WERI-Rb-1 (cell line): ENCODE results near the gene PLA2G2E.

Experiments
- DNase-seq: peaks from one replicate; pipeline ENCODE4 v3.0.0-alpha.2; 2020
- H3K27ac ChIP-seq: fragments of 250-450 bp; sonication (Bioruptor Pico); 2 replicates; pipeline ENCODE4 v1.5.1; 2020; ENCODE audit warnings: mild to moderate bottlenecking, moderate library complexity
- H3K27me3 ChIP-seq: fragments of 250-450 bp; sonication (Bioruptor Pico); 2 replicates; pipeline ENCODE4 v1.5.1; 2021; ENCODE audit warnings: mild to moderate bottlenecking, low read depth, moderate library complexity; ENCODE audit not compliant: insufficient read depth, severe bottlenecking
- H3K36me3 ChIP-seq: fragments of 250-450 bp; sonication (Bioruptor Pico); 2 replicates; pipeline ENCODE4 v1.5.1; 2020; ENCODE audit warnings: mild to moderate bottlenecking, moderate library complexity
- H3K4me3 ChIP-seq: 2 replicates; pipeline ENCODE4 v1.5.1; 2011; ENCODE audit warnings: low read depth, mild to moderate bottlenecking, control low read depth, low read length
- H3K9me3 ChIP-seq: fragments of 250-450 bp; sonication (Bioruptor Pico); 2 replicates; pipeline ENCODE4 v1.5.1; 2021; ENCODE audit warnings: mild to moderate bottlenecking, moderate library complexity; ENCODE audit not compliant: severe bottlenecking
- TF ChIP-seq, protein P1 (sequence below): IDR thresholded peaks from 2 replicates; pipeline ENCODE4 v1.5.1; 2011; ENCODE audit warnings: low read depth, mild to moderate bottlenecking, control low read depth, inconsistent platforms, low read length

Gene PLA2G2E

GRCh38 chr1:19920132-19920710 lies 3.2 kb downstream of the PLA2G2E start:
- TF ChIP-seq, protein P1, sequence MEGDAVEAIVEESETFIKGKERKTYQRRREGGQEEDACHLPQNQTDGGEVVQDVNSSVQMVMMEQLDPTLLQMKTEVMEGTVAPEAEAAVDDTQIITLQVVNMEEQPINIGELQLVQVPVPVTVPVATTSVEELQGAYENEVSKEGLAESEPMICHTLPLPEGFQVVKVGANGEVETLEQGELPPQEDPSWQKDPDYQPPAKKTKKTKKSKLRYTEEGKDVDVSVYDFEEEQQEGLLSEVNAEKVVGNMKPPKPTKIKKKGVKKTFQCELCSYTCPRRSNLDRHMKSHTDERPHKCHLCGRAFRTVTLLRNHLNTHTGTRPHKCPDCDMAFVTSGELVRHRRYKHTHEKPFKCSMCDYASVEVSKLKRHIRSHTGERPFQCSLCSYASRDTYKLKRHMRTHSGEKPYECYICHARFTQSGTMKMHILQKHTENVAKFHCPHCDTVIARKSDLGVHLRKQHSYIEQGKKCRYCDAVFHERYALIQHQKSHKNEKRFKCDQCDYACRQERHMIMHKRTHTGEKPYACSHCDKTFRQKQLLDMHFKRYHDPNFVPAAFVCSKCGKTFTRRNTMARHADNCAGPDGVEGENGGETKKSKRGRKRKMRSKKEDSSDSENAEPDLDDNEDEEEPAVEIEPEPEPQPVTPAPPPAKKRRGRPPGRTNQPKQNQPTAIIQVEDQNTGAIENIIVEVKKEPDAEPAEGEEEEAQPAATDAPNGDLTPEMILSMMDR = no peak
- H3K4me3 ChIP-seq = no peak overlapping the region
- H3K27ac ChIP-seq = no peak overlapping the region
- H3K27me3 ChIP-seq = no peaks in the 10 kb centered on the region
- H3K9me3 ChIP-seq = no peaks in the 10 kb centered on the region
- no peaks in the 10 kb centered on the region for H3K36me3 ChIP-seq
- no peak for DNase-seq

- Histone ChIP-seq H3K36me3 (peaks cover 16% of the 10 kb centered on the region), H3K27me3 (no peaks in the 10 kb centered on the region), H3K27ac (no peak overlapping the region), H3K9me3 (no peaks in the 10 kb centered on the region), H3K4me3 (no peak overlapping the region)
- TF ChIP-seq, protein P1 = peak; percentile 88
- DNase-seq = peak; percentile 75
Measured at GRCh38 chr1:19918057-19918456, 5.4 kb downstream of the PLA2G2E start.

DNA sequence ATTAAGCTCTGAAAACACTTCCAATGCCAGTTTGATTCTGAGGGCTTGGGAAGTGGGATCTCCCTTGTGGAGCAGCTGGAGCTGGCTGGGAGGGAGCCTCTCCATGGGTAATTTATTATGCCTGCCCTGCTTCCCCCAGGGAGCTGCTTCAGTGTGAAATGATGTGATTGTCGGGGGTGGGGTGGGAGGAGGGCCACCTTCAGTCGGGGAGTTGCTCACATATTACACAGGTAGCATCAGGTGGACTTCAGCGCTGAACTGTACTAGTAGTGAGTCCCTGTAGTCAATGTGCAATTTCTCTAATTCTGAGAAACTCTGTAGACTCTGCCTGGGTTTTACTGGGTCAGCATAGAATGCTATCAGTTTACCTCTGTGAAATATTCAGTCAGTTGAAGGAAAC lies 12.8 kb downstream of the PLA2G2E start:
- peaks cover 89% of the 10 kb centered on the region for H3K36me3 ChIP-seq
- H3K9me3 ChIP-seq = no peaks in the 10 kb centered on the region
- H3K27ac ChIP-seq = no peak overlapping the region
- H3K4me3 ChIP-seq = no peak overlapping the region
- H3K27me3 ChIP-seq = no peaks in the 10 kb centered on the region
- DNase-seq = no peak
- TF ChIP-seq, protein P1 = no peak

DNA sequence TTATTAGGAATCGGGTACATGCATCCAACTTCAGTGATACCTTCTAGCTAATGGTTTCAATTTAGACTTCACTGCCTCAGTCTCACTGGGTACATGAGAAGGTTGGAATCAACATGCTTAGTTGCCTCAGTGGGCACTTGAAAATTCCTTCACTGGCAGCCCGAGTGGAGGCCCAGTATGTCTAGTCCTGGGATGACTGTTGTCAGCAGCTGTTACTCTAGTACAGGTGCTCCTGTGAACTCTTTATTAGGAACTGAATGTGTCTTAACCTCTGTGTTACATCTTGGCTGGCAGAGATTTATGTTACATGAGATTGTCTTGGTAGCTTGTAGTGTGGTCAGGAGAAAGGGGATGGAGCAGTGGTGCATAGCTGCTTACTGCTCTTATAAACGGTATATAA lies 13.4 kb downstream of the PLA2G2E start:
- Histone ChIP-seq H3K4me3 (no peak overlapping the region), H3K36me3 (peaks cover 95% of the 10 kb centered on the region), H3K27me3 (no peaks in the 10 kb centered on the region), H3K9me3 (no peaks in the 10 kb centered on the region), H3K27ac (no peak overlapping the region)
- DNase-seq = no peak
- TF ChIP-seq, protein P1 = no peak

- no peak overlapping the region for H3K4me3 ChIP-seq
- H3K27me3 ChIP-seq = no peaks in the 10 kb centered on the region
- no peaks in the 10 kb centered on the region for H3K9me3 ChIP-seq
- no peak for DNase-seq
- TF ChIP-seq, protein P1 = no peak
- H3K27ac ChIP-seq = no peak overlapping the region
- peaks cover 97% of the 10 kb centered on the region for H3K36me3 ChIP-seq
Measured at GRCh38 chr1:19909392-19909791, 14.0 kb downstream of the PLA2G2E start.

DNA sequence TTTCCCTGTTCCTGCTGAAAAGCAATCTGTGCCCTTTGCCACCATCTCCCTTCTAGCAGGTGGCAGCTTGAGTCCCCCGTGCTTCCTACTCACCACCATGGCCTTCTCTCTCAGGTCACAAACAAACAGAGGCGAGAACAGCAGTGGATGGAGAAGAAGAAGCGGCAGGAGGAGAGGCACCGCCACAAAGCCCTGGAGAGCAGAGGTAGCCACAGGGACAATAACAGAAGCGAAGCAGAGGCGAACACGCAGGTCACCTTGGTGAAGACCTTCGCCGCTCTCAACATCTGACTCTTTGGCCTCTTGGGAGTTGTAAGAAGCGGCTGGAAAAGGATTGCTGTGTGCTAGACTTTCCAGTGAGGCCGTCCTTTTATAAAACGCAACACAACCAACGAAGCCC lies 16.0 kb downstream of the PLA2G2E start:
- Histone ChIP-seq H3K36me3 (peaks cover 90% of the 10 kb centered on the region), H3K9me3 (no peaks in the 10 kb centered on the region), H3K4me3 (no peak overlapping the region), H3K27me3 (no peaks in the 10 kb centered on the region), H3K27ac (no peak overlapping the region)
- no peak for DNase-seq
- TF ChIP-seq, protein P1 = no peak
